ENCODE measurements around the gene LRRC8D.

The LRRC8D gene

DNA sequence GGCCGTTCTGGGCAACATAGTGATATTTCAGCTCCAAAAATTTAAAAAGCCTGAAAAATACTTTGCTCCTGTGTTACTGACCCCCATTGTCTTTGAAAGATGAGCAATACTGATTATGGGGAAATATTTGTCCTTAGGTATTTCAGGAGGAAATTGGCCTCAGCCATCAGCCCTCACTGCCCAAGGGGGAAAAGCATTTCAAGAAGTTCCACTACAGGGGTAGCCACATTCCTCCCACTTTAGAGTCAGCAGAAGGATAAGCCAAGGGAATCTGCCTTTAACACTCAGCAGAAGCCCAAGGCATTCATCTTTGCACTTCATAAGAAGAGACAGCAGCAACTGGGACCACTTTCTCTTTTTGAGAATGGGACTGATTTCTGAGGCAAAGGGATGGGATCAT lies 133.6 kb downstream of the LRRC8D start:
- TF ChIP-seq, protein P1, sequence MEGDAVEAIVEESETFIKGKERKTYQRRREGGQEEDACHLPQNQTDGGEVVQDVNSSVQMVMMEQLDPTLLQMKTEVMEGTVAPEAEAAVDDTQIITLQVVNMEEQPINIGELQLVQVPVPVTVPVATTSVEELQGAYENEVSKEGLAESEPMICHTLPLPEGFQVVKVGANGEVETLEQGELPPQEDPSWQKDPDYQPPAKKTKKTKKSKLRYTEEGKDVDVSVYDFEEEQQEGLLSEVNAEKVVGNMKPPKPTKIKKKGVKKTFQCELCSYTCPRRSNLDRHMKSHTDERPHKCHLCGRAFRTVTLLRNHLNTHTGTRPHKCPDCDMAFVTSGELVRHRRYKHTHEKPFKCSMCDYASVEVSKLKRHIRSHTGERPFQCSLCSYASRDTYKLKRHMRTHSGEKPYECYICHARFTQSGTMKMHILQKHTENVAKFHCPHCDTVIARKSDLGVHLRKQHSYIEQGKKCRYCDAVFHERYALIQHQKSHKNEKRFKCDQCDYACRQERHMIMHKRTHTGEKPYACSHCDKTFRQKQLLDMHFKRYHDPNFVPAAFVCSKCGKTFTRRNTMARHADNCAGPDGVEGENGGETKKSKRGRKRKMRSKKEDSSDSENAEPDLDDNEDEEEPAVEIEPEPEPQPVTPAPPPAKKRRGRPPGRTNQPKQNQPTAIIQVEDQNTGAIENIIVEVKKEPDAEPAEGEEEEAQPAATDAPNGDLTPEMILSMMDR (IDR thresholded peaks at IDR 0.05) = no peak

DNA sequence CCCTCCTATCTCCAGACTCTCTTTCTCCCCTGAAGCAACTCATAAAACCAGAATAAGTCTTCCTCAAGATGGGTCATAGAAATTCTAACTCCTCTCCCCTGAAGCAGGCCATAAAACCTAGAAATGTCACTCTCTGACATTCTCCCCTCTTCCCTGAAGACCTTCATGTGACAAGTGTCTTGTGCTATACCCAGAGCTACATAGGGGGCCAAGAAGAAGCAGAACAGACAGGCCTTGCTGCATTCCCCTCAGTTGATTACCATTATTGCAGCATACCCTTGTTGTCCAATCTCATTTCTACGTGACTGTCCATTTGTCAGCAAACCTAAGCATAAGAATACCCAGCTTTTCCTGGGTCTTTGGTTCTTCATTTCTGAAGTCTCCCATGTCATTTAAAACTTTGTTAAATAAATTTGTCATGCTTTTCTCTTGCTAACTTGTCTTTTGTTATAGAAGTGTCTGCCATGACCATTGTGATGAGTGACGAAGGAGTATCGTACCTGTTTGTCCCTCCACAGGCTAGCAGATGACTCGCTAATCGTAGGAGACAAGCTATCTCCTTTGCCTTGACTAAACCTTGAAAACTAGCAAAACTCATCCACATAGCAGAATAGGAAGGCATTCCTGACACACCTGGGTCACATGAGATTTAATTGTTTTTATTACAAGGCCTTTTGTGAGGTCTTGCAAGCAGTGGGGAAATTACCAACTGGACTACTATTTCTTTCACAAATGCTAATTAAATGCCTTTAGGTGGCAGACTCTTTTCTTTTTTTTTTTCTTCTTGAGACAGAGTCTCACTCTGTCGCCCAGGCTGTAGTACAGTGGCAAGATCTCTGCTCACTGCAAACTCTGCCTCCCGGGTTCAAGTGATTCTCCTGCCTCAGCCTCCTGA lies 134.7 kb downstream of the LRRC8D start:
- TF ChIP-seq, protein P1 (IDR thresholded peaks at IDR 0.05) = no peak

DNA sequence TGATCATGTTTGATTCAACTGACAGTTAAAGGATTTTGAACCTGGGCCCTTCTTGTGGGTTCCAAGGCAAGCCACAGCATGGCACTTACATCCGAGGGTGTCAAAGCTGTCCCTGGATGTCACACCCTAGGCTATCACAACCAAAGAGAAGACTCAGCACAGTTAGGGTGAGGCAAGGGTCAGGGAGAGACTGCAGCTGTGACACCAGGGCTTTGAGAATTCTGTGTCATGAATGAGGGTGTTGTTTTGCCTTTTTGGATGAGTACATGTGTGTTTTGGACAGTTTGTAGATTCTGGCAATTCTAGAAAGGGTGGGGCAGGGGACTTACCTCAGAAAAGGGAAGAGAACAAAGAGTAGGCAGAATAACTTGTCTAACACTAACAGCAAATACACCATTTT lies 136.3 kb downstream of the LRRC8D start:
- TF ChIP-seq, protein P1 (IDR thresholded peaks at IDR 0.05) = no peak

DNA sequence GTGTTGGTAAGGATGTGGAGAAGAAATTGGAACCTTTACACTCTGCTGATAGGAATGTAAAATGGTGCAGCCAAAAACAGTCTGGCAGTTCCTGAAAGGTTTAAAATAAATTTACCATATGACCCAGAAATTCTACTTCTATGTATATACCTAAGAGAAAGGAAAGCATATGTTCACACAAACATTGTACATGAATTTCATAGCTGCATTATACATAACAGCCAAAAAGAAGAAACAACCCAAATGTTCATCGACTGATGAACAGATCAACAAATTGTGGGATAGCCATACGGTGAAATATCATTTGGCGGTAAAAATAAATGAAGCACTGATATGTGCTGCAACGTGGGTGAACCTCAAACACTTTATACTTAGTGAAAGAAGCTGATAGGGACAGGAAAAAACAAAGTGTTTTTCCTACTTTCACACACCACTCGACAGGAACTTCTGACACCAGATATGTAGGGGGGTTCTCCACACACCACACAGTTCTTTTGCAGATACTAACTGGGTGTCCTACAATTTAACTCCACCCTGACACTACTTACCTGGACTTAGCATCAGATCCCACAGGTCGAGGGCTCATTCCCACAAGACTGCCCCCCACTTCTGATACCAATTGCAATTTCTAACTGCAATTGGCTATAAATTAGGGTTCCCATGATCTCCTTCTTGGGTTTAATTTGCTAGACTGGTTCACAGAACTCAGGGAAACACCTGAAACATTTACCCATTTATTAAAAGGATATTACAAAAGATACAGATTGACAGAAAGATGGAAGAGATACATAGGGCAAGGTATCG lies 138.2 kb downstream of the LRRC8D start:
- TF ChIP-seq, protein P1 (IDR thresholded peaks at IDR 0.05) = no peak

DNA sequence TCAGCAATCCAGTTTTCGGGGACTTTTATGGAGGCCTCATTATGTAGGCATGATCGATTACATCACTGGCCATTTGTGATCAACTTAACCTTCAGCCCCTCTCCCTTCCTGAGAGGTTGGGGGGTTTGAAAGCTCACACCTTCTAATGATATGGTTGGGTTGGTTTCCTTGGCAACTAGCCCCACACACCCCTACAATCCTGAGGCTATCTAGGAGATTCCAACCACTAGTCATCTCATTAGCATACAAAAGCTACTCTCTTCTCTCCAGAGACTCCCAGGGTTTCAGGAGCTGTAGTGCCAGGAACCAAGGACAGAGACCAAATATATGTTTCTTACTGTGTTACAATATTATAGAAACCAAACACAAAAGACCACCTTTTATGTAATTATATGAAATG lies 138.9 kb downstream of the LRRC8D start:
- TF ChIP-seq, protein P1 (IDR thresholded peaks at IDR 0.05) = no peak

DNA sequence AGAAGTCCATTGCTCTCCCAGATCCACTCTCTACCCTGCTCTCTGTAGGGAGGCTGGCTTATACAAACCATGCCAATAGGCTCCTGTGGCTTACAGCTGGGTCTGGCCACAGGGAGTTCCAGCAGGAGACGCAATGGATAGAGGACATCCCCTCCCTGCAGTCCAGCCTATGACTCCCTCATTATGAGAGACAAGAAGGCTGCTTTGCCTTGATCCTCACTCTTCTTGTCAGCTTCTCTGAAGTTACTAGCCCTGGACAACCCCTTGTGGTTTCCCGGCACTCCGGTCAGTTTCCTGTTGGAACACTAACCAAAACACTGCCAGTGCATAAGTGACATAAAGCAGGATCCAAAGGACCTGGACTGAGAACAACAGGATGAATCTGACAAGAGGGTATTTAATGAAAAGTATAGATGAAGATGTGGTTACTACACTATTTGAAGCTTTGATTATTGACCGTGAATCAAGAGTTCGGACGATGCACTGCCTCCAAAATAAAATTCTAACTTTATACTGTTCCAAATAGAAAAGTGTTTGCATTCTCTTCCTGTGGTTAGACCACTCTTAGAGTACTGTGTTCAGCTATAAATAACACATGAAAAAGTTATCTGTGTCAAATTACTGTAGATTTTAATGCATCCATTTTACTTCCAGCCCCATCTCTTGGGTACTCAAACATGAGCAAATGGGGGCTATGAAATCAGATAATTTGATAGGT lies 141.4 kb downstream of the LRRC8D start:
- TF ChIP-seq, protein P1 (IDR thresholded peaks at IDR 0.05) = no peak

DNA sequence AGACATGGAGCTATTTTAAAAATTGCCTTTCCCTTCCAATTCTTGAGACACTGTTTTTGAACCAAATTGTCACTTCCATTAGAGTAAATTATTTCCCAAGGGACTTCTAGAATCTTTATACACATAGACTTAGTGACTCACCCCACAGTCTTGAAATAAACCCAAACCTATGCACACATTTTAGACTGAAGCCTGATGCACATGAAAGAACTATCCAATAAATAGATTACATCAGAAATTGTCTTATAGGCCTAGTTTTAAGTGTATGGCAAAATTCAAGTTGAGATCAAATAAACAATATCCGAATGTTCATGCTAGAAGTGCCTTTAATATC lies 141.9 kb downstream of the LRRC8D start:
- TF ChIP-seq, protein P1 (IDR thresholded peaks at IDR 0.05) = no peak

Measured in LNCAP (cell line).